HUES6 (cell line): ENCODE data around the gene GDF10.

Source experiments
- H3K27ac ChIP-seq: 2 replicates; pipeline ENCODE4 v1.7.0; 2013; ENCODE audit warnings: low read depth, mild to moderate bottlenecking, low read length, inconsistent platforms
- H3K27me3 ChIP-seq: 2 replicates; pipeline ENCODE4 v1.6.1; 2013; ENCODE audit warnings: low read length; ENCODE audit not compliant: control insufficient read depth, insufficient read depth
- H3K36me3 ChIP-seq: 2 replicates; pipeline ENCODE4 v1.6.1; 2013; ENCODE audit warnings: low read length; ENCODE audit not compliant: control insufficient read depth, insufficient read depth
- H3K4me1 ChIP-seq: 2 replicates; pipeline ENCODE4 v1.6.1; 2013; ENCODE audit warnings: low read length; ENCODE audit not compliant: control insufficient read depth, insufficient read depth
- H3K4me3 ChIP-seq: 2 replicates; pipeline ENCODE4 v1.5.1; 2013; ENCODE audit warnings: low read depth, low read length
- H3K9ac ChIP-seq: one replicate; pipeline ENCODE4 v1.6.1; 2013; ENCODE audit warnings: mild to moderate bottlenecking, low read length
- H3K9me3 ChIP-seq: 2 replicates; pipeline ENCODE4 v1.6.1; 2013; ENCODE audit warnings: low read depth, low read length; ENCODE audit not compliant: control insufficient read depth, insufficient read depth

The GDF10 gene, protein sequence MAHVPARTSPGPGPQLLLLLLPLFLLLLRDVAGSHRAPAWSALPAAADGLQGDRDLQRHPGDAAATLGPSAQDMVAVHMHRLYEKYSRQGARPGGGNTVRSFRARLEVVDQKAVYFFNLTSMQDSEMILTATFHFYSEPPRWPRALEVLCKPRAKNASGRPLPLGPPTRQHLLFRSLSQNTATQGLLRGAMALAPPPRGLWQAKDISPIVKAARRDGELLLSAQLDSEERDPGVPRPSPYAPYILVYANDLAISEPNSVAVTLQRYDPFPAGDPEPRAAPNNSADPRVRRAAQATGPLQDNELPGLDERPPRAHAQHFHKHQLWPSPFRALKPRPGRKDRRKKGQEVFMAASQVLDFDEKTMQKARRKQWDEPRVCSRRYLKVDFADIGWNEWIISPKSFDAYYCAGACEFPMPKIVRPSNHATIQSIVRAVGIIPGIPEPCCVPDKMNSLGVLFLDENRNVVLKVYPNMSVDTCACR

DNA sequence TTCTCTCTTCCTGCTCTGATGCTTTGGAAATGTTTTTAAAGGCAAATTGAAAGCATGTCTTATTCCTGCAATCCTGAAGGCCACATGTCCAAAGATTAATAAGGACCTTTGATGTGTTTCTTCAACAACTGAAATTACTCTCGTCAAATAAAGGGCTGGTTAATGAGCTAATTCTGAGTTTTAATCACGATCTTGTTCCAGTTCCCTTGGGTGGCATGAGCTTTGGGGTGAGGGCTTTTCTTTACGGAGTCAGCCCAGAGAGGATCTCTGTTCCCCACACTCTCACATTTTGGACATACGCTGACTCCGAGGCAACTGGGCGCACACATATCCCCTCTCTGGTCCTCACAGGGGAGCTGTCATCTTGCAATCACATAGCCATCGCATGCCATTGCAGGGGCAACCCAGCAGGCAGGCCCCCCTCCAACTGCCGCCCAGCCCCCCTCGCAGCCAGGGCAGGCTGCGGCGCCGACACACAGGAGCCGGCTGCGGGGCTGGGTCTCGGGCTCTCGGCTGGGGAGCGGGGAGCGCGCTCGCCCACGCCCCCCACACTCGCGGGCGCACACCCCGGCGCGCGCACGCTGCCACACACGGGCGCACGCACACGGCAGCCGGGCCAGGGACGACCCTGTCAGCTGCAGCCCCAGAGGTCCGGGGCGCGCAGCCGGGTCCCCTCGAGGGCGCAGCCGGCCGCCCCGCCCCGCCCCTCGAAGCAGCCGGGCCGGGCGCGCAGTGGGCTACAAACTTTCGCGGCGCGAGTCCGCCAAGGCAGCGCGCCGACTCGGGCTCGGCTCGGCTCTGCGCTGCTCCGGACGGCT lies at the start of gene GDF10:
Gene GDF10 (plus strand): TSS at position 587 of the 818 bp plus-strand sequence. CDS start 455 bp downstream, outside the sequence.
- H3K4me1 ChIP-seq: peaks cover 5% of the 10 kb centered on the region; the same call in 1 of the 2 replicates
- no peak within 1 kb of the TSS for H3K27ac ChIP-seq
- peak within 1 kb of the TSS; percentile 68 for H3K4me3 ChIP-seq
- peak within 1 kb of the TSS; percentile 28 for H3K9ac ChIP-seq
- no peaks in the 10 kb centered on the region for H3K9me3 ChIP-seq
- H3K36me3 ChIP-seq: no peaks in the 10 kb centered on the region
- peaks cover 76% of the 10 kb centered on the region for H3K27me3 ChIP-seq

DNA sequence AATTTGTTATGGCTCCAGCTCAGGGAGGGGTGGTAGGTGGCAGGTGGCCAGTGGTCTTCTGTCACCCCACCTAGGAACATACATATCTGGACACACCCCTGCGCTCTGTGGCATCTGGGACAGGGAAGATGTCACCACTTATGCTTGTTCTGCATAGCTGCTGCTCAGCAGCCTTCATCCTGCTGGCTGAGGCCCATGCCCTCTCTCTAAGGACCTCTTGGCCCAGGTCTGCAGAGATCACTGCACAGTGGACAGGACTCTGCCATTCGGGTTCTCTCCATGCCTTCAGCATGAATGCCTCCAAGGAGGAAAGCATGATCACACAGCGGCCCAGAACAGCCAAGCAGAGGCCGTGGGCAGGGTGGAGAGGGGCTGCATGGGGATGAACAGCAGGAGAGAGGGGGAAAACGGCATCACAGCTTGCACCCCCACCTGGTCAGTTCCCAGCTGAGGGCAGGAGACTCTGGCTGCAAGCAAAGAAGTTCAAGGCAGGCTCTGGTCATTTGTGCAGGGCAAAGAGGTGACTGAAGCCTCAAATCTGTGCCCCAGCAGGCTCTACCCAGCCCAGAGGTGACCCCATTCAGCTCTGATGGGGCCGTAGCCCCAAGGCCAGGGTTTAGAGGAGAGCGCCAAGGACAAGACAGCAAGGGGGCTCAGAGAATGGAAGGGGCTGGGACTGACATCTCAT lies 47.8 kb upstream of the GDF10 start:
- Histone ChIP-seq H3K27me3 (no peaks in the 10 kb centered on the region), H3K9me3 (no peaks in the 10 kb centered on the region), H3K4me3 (no peak overlapping the region), H3K4me1 (peaks cover 13% of the 10 kb centered on the region; the same call in 1 of the 2 replicates), H3K27ac (no peak overlapping the region), H3K36me3 (no peaks in the 10 kb centered on the region), H3K9ac (no peak overlapping the region)

DNA sequence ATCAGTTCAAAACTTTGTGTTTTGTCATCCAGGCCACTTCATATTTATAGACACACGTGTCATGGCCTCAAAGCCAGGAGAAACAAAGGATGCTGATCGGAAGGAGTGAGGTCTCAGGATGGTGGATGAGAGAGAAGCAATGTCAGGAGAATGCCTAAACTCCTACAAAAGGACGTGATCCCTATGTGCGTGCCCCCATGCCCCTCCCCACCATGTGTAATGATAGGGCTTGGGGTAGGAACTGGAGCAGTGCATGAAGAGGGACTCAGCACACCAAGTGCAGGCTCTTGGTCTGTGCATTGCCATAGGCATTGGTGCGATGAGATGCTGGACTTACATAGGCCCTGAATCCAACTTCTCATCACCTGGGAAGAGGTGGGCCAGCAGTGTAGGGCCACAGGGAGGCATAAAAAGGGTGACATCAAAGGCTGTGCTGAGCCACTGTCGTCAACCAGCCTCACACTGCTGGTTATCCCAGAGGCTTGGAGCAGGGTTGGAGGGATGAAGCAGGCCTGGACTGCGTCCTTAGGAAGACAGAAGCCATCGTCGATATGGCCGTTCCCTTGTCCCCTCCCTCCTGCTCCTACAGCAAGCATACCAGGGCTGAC lies 46.9 kb upstream of the GDF10 start:
- Histone ChIP-seq H3K9me3 (no peaks in the 10 kb centered on the region), H3K9ac (peak overlapping the region; percentile 5), H3K27ac (no peak overlapping the region), H3K27me3 (no peaks in the 10 kb centered on the region), H3K4me3 (no peak overlapping the region), H3K4me1 (peaks cover 13% of the 10 kb centered on the region; the same call in 1 of the 2 replicates), H3K36me3 (no peaks in the 10 kb centered on the region)

DNA sequence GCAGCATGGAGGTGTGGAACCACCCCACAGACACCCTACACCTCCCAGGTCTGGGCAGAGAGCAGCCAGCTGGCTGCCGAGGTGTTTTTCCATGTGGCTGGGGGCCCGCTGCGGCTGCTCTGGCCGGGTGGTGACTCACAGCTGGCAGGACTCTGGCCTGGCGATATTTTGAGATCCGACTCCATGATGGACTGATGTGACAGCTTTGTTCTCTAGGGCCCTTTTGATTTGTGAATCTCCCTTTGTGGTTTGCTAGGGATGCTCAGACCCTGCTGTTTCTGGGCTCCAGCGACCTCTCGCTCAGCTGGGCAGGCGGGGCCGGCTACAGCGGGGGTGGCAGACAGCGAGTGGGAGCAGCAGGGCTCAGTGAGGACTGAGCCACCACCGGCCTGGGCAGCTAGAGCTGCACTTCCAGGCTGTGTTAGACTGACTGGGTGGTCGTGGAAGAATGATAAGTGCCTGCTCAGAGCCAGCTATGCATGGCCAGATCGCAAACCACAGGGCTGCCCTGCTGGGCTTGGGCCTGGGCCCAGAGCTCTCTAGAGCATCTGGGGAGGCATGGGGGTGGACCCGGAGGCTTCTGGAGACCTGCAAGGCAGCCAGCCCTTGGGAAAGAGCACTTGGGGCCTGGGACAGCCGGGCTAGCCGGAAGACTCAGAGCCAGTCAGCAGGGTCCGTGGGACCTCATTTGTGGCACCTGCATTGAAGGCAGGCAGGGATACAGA lies 46.2 kb upstream of the GDF10 start:
- H3K27me3 ChIP-seq: no peaks in the 10 kb centered on the region
- peak overlapping the region; percentile 5 for H3K9ac ChIP-seq
- no peaks in the 10 kb centered on the region for H3K9me3 ChIP-seq
- peak overlapping the region; percentile 13; the same call in 1 of the 2 replicates for H3K27ac ChIP-seq
- H3K4me1 ChIP-seq: peaks cover 13% of the 10 kb centered on the region; the same call in 1 of the 2 replicates
- H3K4me3 ChIP-seq: no peak overlapping the region
- H3K36me3 ChIP-seq: no peaks in the 10 kb centered on the region

DNA sequence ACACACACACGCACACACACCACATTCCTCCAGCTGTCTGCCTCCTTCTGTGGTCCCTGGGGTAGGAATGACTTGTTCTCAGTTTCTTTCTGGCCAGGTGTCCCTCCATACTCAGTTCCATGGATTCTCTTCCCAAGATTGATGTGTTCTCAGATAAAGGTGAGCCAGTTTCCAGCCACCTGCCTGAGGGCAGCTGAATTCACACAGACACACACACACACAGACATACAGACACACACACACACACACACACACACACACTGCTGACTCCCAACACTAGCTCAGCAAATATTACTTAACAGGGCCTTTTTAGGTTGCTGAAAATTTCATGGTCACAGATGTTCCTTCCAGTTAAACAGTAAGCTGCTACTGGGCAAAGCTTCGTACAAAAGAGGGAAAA lies 45.4 kb upstream of the GDF10 start:
- no peaks in the 10 kb centered on the region for H3K27me3 ChIP-seq

DNA sequence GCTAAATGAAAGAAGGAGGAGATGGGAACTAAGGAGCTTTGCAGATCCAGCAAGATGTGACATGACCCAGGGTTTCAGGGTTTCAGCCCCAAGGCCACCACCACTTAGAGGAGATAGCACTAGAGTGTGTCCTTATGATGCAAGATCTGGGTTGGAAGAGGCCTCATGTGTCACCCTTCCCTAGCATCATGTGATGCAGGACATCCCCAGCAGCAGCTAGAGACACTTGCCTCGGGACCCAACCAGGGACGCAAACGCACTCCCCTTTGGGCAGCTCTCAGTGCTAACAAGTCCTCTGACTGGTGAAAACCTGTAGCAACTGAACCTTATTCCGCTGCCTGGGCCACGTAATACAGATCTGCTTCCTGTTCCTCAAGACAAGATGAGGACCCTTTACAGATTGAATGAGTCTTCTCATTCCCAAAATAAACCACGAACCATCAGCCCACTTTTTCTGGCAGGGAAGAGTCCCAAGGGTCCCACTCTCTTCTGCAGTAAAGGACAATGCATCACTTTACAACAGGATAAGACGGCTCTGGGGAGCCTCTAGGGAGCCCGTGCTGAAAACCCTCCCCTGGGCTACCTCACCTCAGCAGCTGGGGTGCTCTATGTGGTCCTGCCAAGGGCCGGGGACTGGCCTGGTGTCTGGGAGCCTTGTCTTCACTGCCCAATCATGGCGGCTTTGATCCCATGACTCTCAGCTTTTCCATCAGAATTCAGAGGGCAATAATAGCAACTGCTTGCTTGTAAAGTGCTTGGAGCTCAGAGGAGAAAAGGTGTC lies 44.8 kb upstream of the GDF10 start:
- Histone ChIP-seq H3K27me3 (no peaks in the 10 kb centered on the region), H3K4me3 (no peak overlapping the region), H3K27ac (no peak overlapping the region), H3K9ac (no peak overlapping the region), H3K36me3 (no peaks in the 10 kb centered on the region), H3K4me1 (peaks cover 13% of the 10 kb centered on the region; the same call in 1 of the 2 replicates), H3K9me3 (no peaks in the 10 kb centered on the region)

More for the DNA sequence above, 45.4 kb upstream of the GDF10 start:
- Histone ChIP-seq H3K4me1 (peaks cover 13% of the 10 kb centered on the region; the same call in 1 of the 2 replicates), H3K4me3 (no peak overlapping the region), H3K36me3 (no peaks in the 10 kb centered on the region), H3K9me3 (no peaks in the 10 kb centered on the region), H3K27ac (no peak overlapping the region), H3K9ac (no peak overlapping the region)

DNA sequence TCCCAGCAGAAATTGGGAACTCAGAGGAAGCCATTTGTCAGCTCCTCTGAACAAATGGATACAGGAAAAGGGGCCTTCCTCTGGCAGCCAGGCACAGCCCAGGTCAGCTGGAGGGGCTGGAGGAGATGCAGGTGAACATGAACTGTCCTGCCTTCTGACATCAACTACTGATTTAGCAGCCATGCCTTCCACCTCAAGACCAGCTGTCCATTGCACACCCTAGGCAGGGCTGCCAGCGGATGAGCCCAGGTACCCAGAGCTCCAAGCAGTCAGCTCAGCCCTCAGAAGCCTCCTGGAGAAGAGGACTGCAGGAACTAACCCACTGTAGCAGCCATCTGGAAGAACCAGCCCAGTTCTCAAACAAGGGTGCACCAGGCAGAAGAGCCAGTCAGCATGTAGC lies 44.1 kb upstream of the GDF10 start:
- Histone ChIP-seq H3K9me3 (no peaks in the 10 kb centered on the region), H3K36me3 (no peaks in the 10 kb centered on the region), H3K9ac (no peak overlapping the region), H3K4me3 (no peak overlapping the region), H3K27ac (no peak overlapping the region), H3K4me1 (peaks cover 13% of the 10 kb centered on the region; the same call in 1 of the 2 replicates), H3K27me3 (no peaks in the 10 kb centered on the region)

DNA sequence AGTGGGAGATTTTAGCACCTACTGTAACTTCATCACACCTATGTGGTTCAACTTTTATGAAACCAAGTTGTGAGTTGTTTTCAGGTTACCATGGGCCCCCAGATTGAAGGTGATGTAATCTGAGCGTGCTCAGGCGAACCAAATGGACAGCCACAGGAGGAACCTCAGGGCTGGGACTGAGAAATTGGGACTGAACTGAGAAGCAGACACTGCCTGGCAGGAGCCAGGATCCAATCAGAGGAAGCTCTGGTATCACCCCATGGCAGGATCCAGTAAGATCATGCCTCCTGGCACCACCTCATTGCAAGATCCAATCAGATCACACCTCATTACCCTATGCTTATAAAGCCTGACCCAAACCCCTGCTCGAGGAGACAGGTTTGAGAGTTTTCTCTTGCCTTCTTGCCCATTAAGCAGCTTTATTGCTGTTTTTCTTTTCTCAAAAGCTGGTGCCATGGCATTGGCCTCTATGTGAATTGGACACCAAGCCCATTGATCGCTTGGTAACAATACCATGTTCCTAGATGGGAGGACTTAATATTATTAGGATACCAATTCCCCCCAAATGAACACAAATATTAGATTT lies 43.2 kb upstream of the GDF10 start:
- Histone ChIP-seq H3K36me3 (no peaks in the 10 kb centered on the region), H3K27me3 (no peaks in the 10 kb centered on the region), H3K27ac (peak overlapping the region; percentile 61; the same call in 1 of the 2 replicates), H3K4me1 (peaks cover 13% of the 10 kb centered on the region; the same call in 1 of the 2 replicates), H3K4me3 (no peak overlapping the region), H3K9ac (no peak overlapping the region), H3K9me3 (no peaks in the 10 kb centered on the region)

DNA sequence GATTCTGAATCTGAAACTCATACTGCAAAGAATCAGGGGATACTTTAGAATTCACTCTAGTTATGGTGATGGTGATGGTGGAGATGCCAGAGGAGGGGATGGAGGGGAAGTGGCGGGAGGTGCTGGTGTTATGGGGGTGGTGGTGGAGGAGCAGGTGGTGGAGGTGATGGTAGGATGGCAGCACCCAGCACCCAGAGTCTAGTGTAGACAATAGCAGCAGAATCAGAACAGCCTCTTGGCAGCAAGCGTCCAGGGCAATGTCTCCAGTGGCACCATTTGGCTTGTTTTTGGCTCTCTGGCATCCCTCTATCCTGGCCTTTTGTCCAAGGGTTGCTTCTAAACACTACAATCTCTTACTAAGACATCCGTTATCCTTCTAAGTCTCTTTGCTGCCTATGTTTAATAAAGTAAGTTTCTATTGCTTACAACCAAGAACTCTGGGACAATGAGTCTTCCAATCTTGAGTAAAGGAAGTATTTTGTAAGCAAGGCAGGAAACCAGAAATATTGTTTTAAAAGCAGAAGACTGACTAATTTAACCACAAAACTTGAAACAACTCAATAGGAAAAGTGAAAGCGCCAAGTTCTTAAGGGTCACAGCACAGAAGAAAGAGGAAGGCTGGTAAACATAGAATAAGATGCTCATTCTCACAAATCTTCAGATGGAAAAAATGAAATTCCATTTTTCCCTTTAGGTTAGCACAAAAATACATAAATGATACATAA lies 42.4 kb upstream of the GDF10 start:
- Histone ChIP-seq H3K4me3 (no peak overlapping the region), H3K4me1 (peaks cover 13% of the 10 kb centered on the region; the same call in 1 of the 2 replicates), H3K36me3 (no peaks in the 10 kb centered on the region), H3K9me3 (no peaks in the 10 kb centered on the region), H3K27ac (peak overlapping the region; percentile 61; the same call in 1 of the 2 replicates), H3K9ac (no peak overlapping the region), H3K27me3 (no peaks in the 10 kb centered on the region)
